Pulmonary artery endothelial cell (primary cell): Measurements from ENCODE around the gene ATP13A1. TPM values are rescaled to one million over a fixed set of nuclear protein-coding genes. Genes with fewer than 3 reads are reported as not detected.
"Not testable (repeated sequence)": the region's sequence is repeated elsewhere in the genome, so short reads cannot be mapped to it uniquely, and the experiment has no call there.

Experiments used
- DNase-seq: peaks from one replicate; pipeline ENCODE4 v3.0.0-alpha.2; 2011; ENCODE audit warnings: low read depth, low spot score
- total RNA-seq: library from RNA; depleted of rRNA; stranded (reverse); fragments of >200 nt; gene quantifications from 2 replicates; pipeline ENCODE4 v1.2.3, GENCODE V29; 2014

Gene ATP13A1
- total RNA-seq, 1 donor from 2014 or later: 21.9 TPM

GRCh38 chr19:19623383-19623782 lies 40.1 kb downstream of the ATP13A1 start:
- DNase-seq: no peak

DNA sequence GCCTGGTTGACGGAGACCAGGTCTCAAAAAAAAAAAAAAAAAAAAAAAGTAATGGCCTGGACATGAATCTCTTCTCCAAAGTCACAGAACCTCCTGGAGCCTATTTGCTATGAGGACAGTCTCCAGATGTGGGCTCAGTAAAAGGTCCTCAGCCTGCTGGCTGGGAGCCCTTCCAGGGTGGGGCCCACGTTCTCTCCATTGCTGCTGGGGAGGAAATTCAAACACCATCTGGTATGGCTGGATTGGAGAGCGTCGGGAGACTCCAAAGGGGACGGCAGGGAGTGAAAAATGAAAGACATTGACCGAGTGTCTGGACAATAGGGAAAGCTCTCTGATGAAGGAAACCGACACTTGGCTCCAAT lies 43.6 kb downstream of the ATP13A1 start:
- no peak for DNase-seq

GRCh38 chr19:19619181-19619848 lies 44.2 kb downstream of the ATP13A1 start:
- DNase-seq: no peak

DNA sequence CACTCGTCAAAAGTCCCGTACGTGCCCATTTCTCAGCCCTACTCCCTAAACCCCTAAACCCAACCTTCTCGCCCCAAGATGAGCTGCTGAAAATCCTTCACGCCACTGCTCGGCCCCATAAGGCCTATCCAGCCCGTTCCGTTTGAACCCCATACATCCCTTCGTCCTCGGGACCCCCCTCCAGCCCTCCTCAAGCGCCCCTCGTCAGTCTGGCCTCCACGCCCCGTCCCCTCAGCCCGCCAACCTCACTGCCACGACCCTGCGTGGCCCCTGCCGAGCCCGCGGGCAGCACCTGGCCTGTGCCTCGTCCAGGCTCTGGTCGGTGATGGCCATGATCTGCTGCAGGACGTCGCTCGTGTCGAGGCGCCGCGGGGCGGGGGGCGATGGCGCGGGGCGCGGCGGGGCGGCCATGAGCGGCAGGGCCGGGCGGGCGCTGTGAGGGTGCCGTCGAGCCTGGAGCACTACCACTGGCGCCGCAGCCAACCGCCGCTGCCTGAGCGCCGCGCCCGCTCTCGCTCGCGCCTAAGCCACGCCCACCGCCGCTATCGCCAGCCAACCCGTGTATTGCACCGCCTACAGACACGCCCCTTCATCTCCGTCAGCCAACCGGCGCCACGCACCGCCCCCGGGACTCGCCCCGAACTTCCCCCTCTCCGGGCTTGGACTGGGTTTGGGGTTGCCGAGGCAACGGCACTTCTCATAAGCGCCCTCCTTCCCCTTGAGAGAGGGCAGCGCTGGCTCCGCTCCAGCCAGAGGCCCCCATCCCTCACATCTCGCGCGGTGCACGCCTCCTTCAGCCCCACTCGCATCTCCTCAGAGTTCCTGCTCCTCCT lies 45.0 kb downstream of the ATP13A1 start, which contains the start of gene PBX4:
Gene PBX4 (minus strand): TSS at position 469 of the 833 bp plus-strand sequence. CDS start 58 bp downstream, at position 411.
- DNase-seq: no peak

- no peak for DNase-seq
These were observed 48.4 kb downstream of the ATP13A1 start for GRCh38 chr19:19615086-19615485.

- DNase-seq: no peak
These were observed 50.0 kb downstream of the ATP13A1 start for GRCh38 chr19:19613506-19613905.

DNA sequence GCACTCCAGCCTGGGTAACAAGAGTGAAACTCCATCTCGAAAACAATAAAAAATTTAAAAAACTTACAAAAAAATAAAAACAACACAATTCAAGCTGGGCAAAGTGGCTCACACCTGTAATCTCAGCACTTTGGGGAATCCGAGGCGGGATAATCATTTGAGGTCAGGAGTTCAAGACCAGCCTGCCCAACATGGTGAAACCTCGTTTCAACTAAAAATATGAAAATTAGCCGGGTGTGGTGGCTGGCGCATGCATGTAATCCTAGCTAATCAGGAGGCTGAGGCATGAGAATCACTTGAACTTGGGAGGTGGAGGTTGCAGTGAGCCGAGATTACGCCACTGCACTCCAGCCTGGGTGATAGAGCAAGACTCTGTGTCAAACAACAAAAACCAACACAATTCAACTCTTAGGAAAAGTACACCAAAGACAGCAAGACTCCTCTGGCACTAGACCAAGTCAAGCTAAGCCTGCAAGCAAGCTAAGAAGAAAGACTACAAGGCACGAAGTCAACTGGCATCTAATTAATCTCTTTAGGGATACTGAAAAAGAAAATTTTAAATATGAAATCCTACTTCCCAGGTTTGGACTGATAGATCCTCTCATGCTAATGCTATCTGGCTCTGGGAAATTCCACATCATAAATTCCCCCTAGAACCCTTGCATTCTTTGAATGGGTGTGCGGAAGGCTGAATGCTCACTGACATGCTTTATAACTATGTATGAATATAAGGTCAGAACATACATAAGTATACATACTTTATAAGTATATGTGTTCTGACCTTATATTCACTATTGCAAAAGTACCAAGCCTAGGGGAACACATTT lies 52.9 kb downstream of the ATP13A1 start:
- no peak for DNase-seq

DNA sequence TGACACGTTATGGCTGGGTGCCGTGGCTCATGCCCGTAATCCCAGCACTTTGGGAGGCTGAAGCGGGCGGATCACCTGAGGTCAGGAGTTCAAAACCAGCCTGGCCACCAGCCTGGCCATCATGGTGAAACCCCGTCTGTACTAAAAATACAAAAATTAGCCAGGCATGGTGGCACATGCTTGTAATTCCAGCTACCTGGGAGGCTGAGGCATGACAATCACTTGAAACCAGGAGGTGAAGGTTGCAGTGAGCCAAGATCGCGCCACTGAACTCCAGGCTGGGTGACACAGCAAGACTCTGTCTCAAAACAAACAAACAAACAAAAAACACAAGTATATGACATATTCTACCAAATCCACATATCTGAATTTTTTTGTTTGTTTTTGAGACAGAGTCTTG lies 56.8 kb downstream of the ATP13A1 start:
- DNase-seq: not testable (repeated sequence)

- DNase-seq: no peak
These were observed 57.5 kb downstream of the ATP13A1 start for GRCh38 chr19:19606021-19606420.

DNA sequence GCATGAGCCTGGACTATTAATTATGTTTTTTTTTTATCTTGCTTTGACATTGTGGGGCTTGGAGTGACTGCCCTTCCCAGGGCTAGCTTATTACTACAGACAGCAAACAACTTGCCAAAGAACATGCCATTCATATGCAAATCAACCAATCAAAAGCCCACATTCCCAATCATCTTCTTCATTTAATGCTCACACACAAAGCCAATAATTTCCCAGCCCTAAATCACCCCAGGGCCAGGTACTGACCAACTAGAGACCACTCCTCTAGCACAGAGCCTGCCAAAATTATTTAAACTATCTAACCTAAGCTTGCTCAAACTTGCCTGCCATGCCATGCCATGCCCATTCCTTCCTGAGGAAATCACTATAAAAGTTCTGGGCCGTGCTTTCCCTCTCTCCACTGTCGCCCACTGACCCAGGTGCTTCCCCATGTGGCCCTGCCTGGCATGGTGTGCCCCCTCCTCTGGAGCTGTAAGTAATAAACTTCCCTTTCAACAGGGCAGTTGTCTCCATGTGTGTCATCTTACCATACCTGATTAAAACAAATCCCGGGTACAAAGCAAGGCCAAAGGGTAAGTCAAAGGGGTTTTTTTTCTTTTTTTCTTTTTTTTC lies 60.7 kb downstream of the ATP13A1 start:
- no peak for DNase-seq

- DNase-seq: no peak
These were observed 61.3 kb downstream of the ATP13A1 start for GRCh38 chr19:19602136-19602712.

DNA sequence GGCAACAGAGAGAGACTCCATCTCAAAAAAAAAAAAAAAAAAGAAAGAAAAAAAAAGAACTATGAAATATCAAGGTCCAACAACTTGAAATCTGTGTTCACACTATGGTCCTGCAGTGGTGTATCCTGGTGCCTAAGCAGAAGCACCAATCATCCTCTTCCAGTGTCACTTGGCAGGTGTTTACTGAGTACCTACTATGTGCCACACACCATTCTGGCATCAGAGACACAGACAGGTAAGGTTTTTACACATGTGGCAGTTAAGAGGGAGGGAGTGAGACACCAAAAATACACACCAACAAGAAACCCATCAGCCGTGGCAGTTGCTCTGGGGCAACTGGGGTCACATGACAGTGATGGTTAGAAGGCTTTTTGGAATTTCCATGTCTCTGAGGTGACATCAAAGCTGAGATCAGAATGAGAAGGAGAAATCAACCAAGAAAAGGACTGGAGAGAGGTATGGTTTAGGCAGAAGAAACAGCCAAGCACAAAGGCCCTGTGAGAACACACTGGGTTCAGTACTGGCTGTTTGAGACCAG lies 62.6 kb downstream of the ATP13A1 start:
- no peak for DNase-seq

- DNase-seq: not testable (repeated sequence)
These were observed 64.6 kb downstream of the ATP13A1 start for GRCh38 chr19:19598728-19599451.

GRCh38 chr19:19597809-19598306 lies 65.6 kb downstream of the ATP13A1 start:
- DNase-seq: no peak

Other genes starting within 250 kb of the ATP13A1 start
- gene TSSK6, start 148.1 kb downstream of the ATP13A1 start, total RNA-seq: 0.79 and 1.3 TPM in 2 replicates
- 152 and 173 TPM in 2 replicates for gene NDUFA13, start 147.5 kb downstream of the ATP13A1 start, total RNA-seq
- 0.13 and 0.28 TPM in 2 replicates for gene YJEFN3, start 134.8 kb downstream of the ATP13A1 start, total RNA-seq
- gene CILP2, start 125.4 kb downstream of the ATP13A1 start, total RNA-seq: not detected in 2 replicates
- 0.07 TPM in 2 replicates for gene PBX4, start 45.0 kb downstream of the ATP13A1 start, total RNA-seq
- gene LPAR2, start 35.5 kb downstream of the ATP13A1 start, total RNA-seq: 0.33 and 0.53 TPM in 2 replicates
- gene GMIP, start 20.0 kb downstream of the ATP13A1 start, total RNA-seq: 7.2 and 9.2 TPM in 2 replicates
- gene ZNF101, start 5.2 kb upstream of the ATP13A1 start, total RNA-seq: 11.0 and 15.7 TPM in 2 replicates
- gene ZNF14, start 69.4 kb upstream of the ATP13A1 start, total RNA-seq: 3.7 and 5.2 TPM in 2 replicates
- gene ZNF506, start 158.1 kb upstream of the ATP13A1 start, total RNA-seq: 1.4 and 8.0 TPM in 2 replicates
- 1.7 and 3.5 TPM in 2 replicates for gene ZNF253, start 202.2 kb upstream of the ATP13A1 start, total RNA-seq
- gene ZNF93, start 237.3 kb upstream of the ATP13A1 start, total RNA-seq: 3.9 and 7.3 TPM in 2 replicates